ENCODE data around the gene ADSS1.
A peak's percentile ranks its signal among the peaks of the same experiment; 100 is the strongest.

Gene ADSS1

GRCh38 chr14:104723651-104724406, at the start of gene ADSS1:
Gene ADSS1 (plus strand): TSS chr14:104724229. CDS start chr14:104724271, 42 bp downstream.
- DNase-seq (ENCODE audit: low spot score) = peak; percentile 48

- DNase-seq (ENCODE audit: low spot score) = no peak
These were observed 48.6 kb upstream of the ADSS1 start for GRCh38 chr14:104675447-104675846.

- DNase-seq (ENCODE audit: low spot score) = no peak
These were observed 47.8 kb upstream of the ADSS1 start for GRCh38 chr14:104676130-104676693.

- DNase-seq (ENCODE audit: low spot score) = no peak
These were observed 47.1 kb upstream of the ADSS1 start for GRCh38 chr14:104676694-104677511.

- DNase-seq (ENCODE audit: low spot score) = peak; percentile 55
These were observed 46.3 kb upstream of the ADSS1 start for GRCh38 chr14:104677512-104678332.

- DNase-seq (ENCODE audit: low spot score) = no peak
These were observed 45.7 kb upstream of the ADSS1 start for GRCh38 chr14:104678346-104678745.

GRCh38 chr14:104678901-104679705, 44.9 kb upstream of the ADSS1 start:
- no peak for DNase-seq (ENCODE audit: low spot score)

GRCh38 chr14:104680056-104680805, 43.8 kb upstream of the ADSS1 start:
- no peak for DNase-seq (ENCODE audit: low spot score)

- no peak for DNase-seq (ENCODE audit: low spot score)
These were observed 43.0 kb upstream of the ADSS1 start for GRCh38 chr14:104680806-104681688.

GRCh38 chr14:104681689-104682074, 42.3 kb upstream of the ADSS1 start:
- no peak for DNase-seq (ENCODE audit: low spot score)

- DNase-seq (ENCODE audit: low spot score) = no peak
These were observed 41.9 kb upstream of the ADSS1 start for GRCh38 chr14:104682107-104682593.

GRCh38 chr14:104683653-104684448, 40.2 kb upstream of the ADSS1 start:
- DNase-seq (ENCODE audit: low spot score) = no peak

- DNase-seq (ENCODE audit: low spot score) = no peak
These were observed 39.6 kb upstream of the ADSS1 start for GRCh38 chr14:104684449-104684821.

- no peak for DNase-seq (ENCODE audit: low spot score)
These were observed 38.6 kb upstream of the ADSS1 start for GRCh38 chr14:104685216-104685997.

GRCh38 chr14:104685998-104686610, 37.9 kb upstream of the ADSS1 start:
- DNase-seq (ENCODE audit: low spot score) = no peak

- DNase-seq (ENCODE audit: low spot score) = no peak
These were observed 37.2 kb upstream of the ADSS1 start for GRCh38 chr14:104686624-104687517.
